Activated naive CD8-positive, alpha-beta T cell treated with anti-CD3 and anti-CD28 coated beads, Interleukin-2, amount 50 U/mL, for 24 hours (primary cell): ENCODE measurements around the gene GSDMA.
"Not testable (repeated sequence)": the region's sequence is repeated elsewhere in the genome, so short reads cannot be mapped to it uniquely, and the experiment has no call there.

Experiments
- ATAC-seq: fragments of 150-1000 bp; cut with Tn5 transposase; one replicate; pipeline ENCODE4 v1.10.0; 2021
- DNase-seq: peaks from one replicate; pipeline ENCODE4 v3.0.0; 2021
- H3K27ac Mint-ChIP-seq: one replicate; pipeline ENCODE4 v1.8.0; 2021; ENCODE audit warnings: mild to moderate bottlenecking, mixed read lengths
- H3K27me3 Mint-ChIP-seq: one replicate; pipeline ENCODE4 v1.8.0; 2021; ENCODE audit warnings: mixed read lengths
- H3K36me3 Mint-ChIP-seq: one replicate; pipeline ENCODE4 v1.8.0; 2021; ENCODE audit warnings: low read depth, mixed read lengths
- H3K4me1 Mint-ChIP-seq: one replicate; pipeline ENCODE4 v1.8.0; 2021; ENCODE audit warnings: mixed read lengths
- H3K4me3 Mint-ChIP-seq: one replicate; pipeline ENCODE4 v1.8.0; 2021; ENCODE audit warnings: mild to moderate bottlenecking, moderate library complexity, mixed read lengths
- H3K9me3 Mint-ChIP-seq: one replicate; pipeline ENCODE4 v1.8.0; 2021; ENCODE audit warnings: mixed read lengths

Gene GSDMA

DNA sequence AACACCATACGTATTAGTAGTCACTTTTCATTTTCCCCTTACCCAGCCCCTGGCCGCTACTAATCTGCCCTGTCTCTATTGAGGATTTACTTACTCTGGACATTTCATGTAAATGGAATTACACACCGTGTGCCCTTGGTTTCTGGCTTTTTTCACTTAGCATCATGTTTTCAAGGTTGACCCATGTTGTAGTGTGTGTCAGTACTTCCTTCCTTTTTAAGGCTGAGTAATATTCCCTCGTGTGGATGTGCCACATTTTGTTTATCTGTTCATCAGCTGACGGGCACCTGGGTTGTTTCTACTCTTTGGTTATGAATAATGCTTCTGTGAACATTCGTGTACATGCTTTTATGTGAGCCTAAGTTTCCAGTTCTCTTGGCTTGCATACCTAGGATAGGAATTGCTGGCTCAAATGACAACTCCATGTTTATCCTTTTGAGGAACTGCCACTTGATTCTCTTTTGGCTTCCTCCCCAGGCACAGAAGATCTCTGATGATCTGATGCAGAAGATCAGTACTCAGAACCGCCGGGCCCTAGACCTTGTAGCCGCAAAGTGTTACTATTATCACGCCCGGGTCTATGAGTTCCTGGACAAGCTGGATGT, 25.5 kb downstream of the GSDMA start:
- Mint-ChIP-seq H3K9me3 (no peaks in the 10 kb centered on the region), H3K36me3 (peaks cover 72% of the 10 kb centered on the region), H3K4me1 (peaks cover 6% of the 10 kb centered on the region), H3K27me3 (no peaks in the 10 kb centered on the region), H3K27ac (no peak overlapping the region), H3K4me3 (no peak overlapping the region)
- DNase-seq (no peak), ATAC-seq (no peak)

DNA sequence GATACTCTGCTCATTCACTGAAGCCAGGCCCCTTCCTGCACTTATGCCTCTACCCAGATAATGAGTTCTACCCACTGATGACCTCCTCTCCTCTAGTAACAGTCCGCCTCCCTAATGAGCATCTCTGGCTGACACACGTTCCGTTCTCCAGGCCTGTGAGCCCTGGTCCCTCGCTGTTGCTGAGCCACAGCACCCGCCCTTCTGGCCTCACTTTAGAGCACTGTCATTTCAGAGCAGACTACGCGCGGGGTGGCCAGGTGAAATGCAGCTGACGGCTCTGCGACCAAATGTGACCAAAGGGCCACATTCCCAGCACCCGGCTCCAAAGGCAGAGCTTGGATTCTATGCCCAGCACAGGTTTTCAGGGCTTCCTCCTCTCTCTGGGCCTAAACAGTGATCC, 31.6 kb downstream of the GSDMA start:
- Mint-ChIP-seq H3K27ac (no peak overlapping the region), H3K4me1 (peaks cover 4% of the 10 kb centered on the region), H3K27me3 (no peaks in the 10 kb centered on the region), H3K36me3 (peaks cover 59% of the 10 kb centered on the region), H3K9me3 (no peaks in the 10 kb centered on the region), H3K4me3 (no peak overlapping the region)
- DNase-seq = no peak
- ATAC-seq = no peak

DNA sequence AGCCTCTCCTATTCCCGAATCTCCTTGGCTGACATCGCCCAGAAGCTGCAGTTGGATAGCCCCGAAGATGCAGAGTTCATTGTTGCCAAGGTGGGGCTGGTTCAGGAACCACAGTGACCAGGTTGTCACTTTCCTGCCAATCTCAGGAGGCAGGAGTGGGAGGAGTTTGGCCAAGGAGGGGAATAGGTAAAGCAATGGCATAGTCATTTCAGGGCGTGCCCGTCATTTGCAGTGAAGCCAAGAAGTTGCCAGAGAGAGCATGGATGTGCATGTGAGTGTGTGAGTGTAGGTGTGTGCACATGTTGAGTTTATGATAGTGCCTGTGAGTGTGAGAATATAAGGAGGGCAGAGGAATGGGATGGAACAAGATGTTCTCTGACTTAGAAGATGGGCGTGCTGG, 32.6 kb downstream of the GSDMA start:
- H3K36me3 Mint-ChIP-seq = peaks cover 55% of the 10 kb centered on the region
- no peaks in the 10 kb centered on the region for H3K27me3 Mint-ChIP-seq
- peaks cover 5% of the 10 kb centered on the region for H3K4me1 Mint-ChIP-seq
- peak overlapping the region; percentile 4 for H3K27ac Mint-ChIP-seq
- ATAC-seq (no peak), DNase-seq (no peak)
- H3K4me3 Mint-ChIP-seq = no peak overlapping the region
- no peaks in the 10 kb centered on the region for H3K9me3 Mint-ChIP-seq

DNA sequence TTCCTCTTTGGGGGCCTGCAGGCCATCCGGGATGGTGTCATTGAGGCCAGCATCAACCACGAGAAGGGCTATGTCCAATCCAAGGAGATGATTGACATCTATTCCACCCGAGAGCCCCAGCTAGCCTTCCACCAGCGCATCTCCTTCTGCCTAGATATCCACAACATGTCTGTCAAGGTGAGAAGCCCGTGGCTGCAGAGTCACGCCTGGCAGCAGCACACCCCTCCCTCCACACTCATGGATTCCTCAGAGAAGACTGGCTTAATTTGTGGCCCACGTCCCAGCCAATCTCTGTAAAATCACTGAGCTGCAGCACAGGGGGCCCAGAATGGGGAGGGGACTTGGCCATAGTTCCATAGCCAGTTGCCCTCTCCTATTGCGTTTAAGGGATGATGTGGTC, 33.4 kb downstream of the GSDMA start:
- DNase-seq (no peak), ATAC-seq (no peak)
- Mint-ChIP-seq H3K4me1 (peaks cover 5% of the 10 kb centered on the region), H3K9me3 (no peaks in the 10 kb centered on the region), H3K36me3 (peaks cover 50% of the 10 kb centered on the region), H3K27ac (no peak overlapping the region), H3K4me3 (no peak overlapping the region), H3K27me3 (no peaks in the 10 kb centered on the region)

DNA sequence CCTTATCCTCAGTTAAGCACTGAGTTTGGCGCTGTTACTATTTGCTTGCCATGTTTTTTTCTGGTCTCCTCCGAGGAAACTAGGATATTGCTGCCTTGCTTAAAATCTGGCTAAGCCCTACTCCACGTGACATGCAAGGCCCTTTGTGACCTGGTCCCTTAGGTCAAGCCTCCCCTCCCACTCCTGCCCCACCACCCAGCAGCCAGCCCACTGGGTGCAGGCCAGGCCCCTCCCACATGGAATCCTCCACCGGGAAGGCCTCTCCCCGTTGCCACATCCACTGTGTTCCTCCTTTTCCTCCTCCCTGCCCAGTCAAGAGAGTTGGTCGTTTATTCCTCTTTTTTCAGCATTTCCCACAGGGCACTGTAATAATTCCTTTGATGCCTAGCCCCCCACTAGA, 34.0 kb downstream of the GSDMA start:
- Mint-ChIP-seq H3K4me3 (no peak overlapping the region), H3K9me3 (no peaks in the 10 kb centered on the region), H3K36me3 (peaks cover 47% of the 10 kb centered on the region), H3K4me1 (peaks cover 5% of the 10 kb centered on the region), H3K27me3 (no peaks in the 10 kb centered on the region), H3K27ac (no peak overlapping the region)
- ATAC-seq (no peak), DNase-seq (no peak)

DNA sequence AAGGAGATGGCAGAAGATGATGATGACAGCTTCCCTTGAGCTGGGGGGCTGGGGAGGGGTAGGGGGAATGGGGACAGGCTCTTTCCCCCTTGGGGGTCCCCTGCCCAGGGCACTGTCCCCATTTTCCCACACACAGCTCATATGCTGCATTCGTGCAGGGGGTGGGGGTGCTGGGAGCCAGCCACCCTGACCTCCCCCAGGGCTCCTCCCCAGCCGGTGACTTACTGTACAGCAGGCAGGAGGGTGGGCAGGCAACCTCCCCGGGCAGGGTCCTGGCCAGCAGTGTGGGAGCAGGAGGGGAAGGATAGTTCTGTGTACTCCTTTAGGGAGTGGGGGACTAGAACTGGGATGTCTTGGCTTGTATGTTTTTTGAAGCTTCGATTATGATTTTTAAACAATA, 34.7 kb downstream of the GSDMA start:
- Mint-ChIP-seq H3K27me3 (no peaks in the 10 kb centered on the region), H3K9me3 (no peaks in the 10 kb centered on the region), H3K4me3 (no peak overlapping the region), H3K4me1 (peaks cover 5% of the 10 kb centered on the region), H3K36me3 (peaks cover 44% of the 10 kb centered on the region), H3K27ac (no peak overlapping the region)
- DNase-seq (no peak), ATAC-seq (no peak)

DNA sequence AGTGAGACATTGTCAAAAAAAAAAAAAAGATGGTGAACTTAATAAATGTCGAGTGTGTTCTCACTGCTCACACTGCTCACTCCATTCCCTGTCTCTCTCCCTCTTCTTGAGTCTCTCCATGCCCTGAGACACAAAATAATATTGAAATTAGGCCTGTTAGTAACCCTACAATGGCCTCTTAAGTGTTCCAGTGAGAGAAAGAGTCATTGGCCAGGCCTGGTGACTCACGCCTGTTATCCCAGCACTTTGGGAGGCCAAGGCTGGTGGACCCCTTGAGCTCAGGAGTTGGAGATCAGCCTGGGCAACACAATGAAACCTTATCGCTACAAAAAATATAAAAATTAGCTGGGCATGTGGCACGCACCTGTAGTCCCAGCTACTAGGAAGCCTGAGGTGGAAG, 36.3 kb downstream of the GSDMA start:
- H3K27ac Mint-ChIP-seq = no peak overlapping the region
- peaks cover 30% of the 10 kb centered on the region for H3K36me3 Mint-ChIP-seq
- H3K27me3 Mint-ChIP-seq = no peaks in the 10 kb centered on the region
- H3K4me1 Mint-ChIP-seq = peaks cover 5% of the 10 kb centered on the region
- H3K9me3 Mint-ChIP-seq = no peaks in the 10 kb centered on the region
- ATAC-seq (no peak), DNase-seq (no peak)
- no peak overlapping the region for H3K4me3 Mint-ChIP-seq

DNA sequence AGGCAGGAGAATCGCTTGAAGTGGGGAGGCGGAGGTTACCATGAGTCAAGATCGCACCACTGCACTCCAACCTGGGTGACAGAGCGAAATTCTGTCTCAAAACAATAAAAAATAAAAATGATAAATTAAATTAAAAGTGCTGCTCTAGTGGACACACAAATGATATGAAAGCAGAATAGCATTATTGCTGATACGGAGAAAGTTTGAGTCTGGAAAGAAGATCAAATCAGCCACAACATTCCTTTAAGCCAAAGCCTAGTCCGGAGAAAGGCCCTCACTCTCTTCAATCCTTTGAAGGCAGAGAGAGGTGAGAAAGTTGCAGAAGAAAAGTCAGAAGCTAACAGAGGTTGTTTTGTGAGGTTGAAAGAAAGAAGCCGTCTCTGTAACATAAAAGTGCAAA, 37.4 kb downstream of the GSDMA start:
- no peak for DNase-seq
- H3K4me1 Mint-ChIP-seq = peaks cover 5% of the 10 kb centered on the region
- H3K36me3 Mint-ChIP-seq = peaks cover 21% of the 10 kb centered on the region
- ATAC-seq = no peak
- H3K9me3 Mint-ChIP-seq = no peaks in the 10 kb centered on the region
- no peak overlapping the region for H3K27ac Mint-ChIP-seq
- H3K4me3 Mint-ChIP-seq = no peak overlapping the region
- H3K27me3 Mint-ChIP-seq = no peaks in the 10 kb centered on the region

DNA sequence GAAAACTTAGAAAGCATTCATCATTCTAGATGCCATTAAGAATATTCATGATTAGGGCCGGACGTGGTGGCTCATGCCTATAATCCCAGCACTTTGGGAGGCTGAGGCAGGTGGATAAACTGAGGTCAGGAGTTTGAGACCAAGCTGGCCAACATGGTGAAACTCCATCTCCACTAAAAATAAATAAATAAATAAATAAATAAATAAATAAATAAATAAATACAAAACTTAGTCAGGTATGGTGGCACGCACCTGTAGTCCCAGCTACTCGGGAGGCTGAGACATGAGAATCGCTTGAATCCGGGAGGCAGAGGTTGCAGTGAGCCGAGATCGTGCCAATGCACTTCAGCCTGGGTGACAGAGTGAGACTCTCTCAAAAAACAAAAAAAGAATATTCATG, 38.5 kb downstream of the GSDMA start:
- DNase-seq, H3K4me1 Mint-ChIP-seq, H3K27ac Mint-ChIP-seq, H3K9me3 Mint-ChIP-seq, H3K27me3 Mint-ChIP-seq, ATAC-seq, H3K4me3 Mint-ChIP-seq: not testable (repeated sequence)
- peaks cover 12% of the 10 kb centered on the region for H3K36me3 Mint-ChIP-seq

DNA sequence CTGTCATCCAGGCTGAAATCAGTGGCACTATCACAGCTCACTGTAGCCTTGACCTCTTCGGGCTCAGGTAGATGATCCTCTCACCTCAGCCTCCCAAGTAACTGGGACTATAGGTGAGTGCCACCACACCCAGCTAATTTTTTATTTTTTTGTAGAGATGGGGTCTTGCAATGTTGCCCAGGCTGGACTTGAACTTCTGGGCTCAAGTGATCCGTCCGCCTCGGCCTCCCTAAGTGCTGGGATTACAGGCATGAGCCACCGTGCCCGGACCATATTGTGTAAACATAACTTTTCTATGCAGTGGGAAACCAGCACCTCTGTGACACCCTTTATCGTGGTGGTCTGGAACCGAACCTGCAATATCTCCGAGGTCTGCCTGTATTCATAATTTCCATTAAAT, 41.3 kb downstream of the GSDMA start:
- no peak overlapping the region for H3K27ac Mint-ChIP-seq
- no peak for ATAC-seq
- no peak for DNase-seq
- H3K4me3 Mint-ChIP-seq = no peak overlapping the region
- no peaks in the 10 kb centered on the region for H3K36me3 Mint-ChIP-seq
- no peaks in the 10 kb centered on the region for H3K9me3 Mint-ChIP-seq
- H3K4me1 Mint-ChIP-seq = peaks cover 4% of the 10 kb centered on the region
- H3K27me3 Mint-ChIP-seq = no peaks in the 10 kb centered on the region

DNA sequence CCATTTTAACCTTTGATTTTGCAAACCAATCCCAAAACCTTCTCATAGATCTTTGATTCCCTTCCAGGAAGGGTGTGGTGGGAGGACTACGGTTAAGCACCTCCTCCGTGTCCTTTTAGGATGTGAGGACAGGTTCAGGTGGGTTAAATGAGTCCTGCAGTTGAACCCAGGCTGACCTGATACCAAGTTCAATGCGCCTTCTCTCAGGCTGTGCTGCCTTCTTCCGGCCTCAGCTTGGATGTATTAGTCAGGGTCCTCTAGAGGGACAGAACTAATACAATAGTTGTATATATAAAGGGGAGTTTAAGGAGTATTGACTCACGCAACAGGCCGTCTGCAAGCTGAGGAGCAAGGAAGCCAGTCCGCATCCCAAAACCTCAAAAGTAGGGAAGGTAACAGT, 41.9 kb downstream of the GSDMA start:
- Mint-ChIP-seq H3K36me3 (no peaks in the 10 kb centered on the region), H3K4me3 (no peak overlapping the region), H3K4me1 (no peaks in the 10 kb centered on the region), H3K27me3 (no peaks in the 10 kb centered on the region), H3K27ac (no peak overlapping the region), H3K9me3 (no peaks in the 10 kb centered on the region)
- no peak for ATAC-seq
- DNase-seq = no peak

DNA sequence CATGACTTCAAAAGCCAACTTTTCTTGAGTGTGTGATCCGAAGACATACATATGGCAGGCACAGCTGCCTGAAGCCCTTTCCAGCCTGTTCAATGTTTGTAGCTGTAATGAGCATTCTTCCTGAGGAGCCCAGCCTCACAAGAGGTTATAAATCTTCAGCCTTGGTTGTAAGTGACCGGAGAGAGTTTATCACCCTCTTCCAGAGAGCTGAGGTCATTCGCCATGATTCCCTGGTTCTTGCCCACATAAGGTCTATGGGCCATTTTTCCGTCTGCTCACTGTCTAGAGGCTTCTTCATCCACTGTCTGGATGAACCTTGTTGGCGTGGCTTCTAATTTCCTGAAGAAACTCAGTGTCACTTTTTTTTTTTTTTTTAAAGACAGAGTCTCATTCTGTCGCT, 42.7 kb downstream of the GSDMA start:
- H3K9me3 Mint-ChIP-seq = no peaks in the 10 kb centered on the region
- no peaks in the 10 kb centered on the region for H3K27me3 Mint-ChIP-seq
- H3K4me3 Mint-ChIP-seq = no peak overlapping the region
- peaks cover 6% of the 10 kb centered on the region for H3K4me1 Mint-ChIP-seq
- H3K36me3 Mint-ChIP-seq = no peaks in the 10 kb centered on the region
- no peak for DNase-seq
- no peak for ATAC-seq
- H3K27ac Mint-ChIP-seq = no peak overlapping the region

DNA sequence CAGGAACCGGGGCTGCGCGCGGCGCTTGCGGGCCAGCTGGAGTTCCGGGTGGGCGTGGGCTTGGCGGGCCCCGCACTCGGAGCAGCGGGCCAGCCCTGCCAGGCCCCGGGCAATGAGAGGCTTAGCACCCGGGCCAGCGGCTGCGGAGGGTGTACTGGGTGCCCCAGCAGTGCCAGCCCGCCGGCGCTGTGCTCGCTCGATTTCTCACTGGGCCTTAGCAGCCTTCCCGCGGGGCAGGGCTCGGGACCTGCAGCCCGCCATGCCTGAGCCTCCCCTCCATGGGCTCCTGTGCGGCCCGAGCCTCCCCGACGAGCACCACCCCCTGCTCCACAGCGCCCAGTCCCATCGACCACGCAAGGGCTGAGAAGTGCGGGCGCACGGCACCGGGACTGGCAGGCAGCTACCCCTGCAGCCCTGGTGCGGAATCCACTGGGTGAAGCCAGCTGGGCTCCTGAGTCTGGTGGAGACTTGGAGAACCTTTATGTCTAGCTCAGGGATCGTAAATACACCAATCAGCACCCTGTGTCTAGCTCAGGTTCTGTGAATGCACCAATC, 48.2 kb downstream of the GSDMA start:
- H3K27ac Mint-ChIP-seq, ATAC-seq, H3K27me3 Mint-ChIP-seq, H3K4me3 Mint-ChIP-seq, H3K4me1 Mint-ChIP-seq, H3K9me3 Mint-ChIP-seq, H3K36me3 Mint-ChIP-seq, DNase-seq: not testable (repeated sequence)

DNA sequence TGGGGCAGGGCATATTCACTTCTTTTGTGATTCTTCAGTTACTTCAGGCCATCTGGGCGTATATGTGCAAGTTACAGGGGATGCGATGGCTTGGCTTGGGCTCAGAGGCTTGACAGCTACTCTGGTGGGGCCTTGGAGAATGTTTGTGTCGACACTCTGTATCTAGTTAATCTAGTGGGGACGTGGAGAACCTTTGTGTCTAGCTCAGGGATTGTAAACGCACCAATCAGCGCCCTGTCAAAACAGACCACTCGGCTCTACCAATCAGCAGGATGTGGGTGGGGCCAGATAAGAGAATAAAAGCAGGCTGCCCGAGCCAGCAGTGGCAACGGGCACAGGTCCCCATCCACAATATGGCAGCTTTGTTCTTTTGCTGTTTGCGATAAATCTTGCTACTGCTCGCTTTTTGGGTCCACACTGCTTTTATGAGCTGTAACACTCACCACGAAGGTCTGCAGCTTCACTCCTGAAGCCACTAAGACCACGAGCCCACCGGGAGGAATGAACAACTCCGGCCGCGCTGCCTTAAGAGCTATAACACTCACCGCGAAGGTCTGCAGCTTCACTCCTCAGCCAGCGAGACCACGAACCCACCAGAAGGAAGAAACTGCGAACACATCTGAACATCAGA, 49.3 kb downstream of the GSDMA start:
- DNase-seq, H3K4me1 Mint-ChIP-seq, H3K27me3 Mint-ChIP-seq, H3K27ac Mint-ChIP-seq, H3K36me3 Mint-ChIP-seq, H3K4me3 Mint-ChIP-seq, H3K9me3 Mint-ChIP-seq, ATAC-seq: not testable (repeated sequence)

DNA sequence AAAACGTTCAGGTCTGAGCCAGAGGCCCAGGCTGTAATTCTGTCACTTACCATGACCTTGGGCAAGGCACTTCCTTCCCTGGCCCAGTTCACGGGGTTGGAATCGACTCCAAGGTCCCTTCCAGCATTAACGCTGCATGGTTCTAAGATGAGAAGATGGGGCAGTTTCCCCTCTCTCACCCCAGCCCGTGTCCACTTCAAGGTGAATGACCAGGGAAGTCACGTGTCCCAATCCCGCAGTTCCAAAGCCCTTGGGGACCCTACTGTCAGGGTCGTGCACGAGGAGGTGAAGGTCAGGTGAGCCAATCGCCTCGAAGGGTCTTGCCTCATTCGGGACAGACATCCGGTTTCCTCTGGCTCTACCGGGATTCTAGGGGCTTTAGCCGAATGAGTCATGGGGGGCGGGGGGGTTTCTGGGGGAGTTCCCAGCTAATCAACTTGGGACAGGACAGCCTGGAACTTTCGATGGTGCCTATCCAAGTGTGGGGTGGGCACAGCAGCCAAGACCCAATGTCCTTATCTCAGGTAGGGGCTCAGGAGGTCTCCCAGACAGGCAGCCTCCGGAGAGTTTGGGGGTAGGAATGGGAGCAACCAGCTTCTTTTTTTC, 51.7 kb downstream of the GSDMA start:
- no peak overlapping the region for H3K4me3 Mint-ChIP-seq
- H3K27me3 Mint-ChIP-seq = peaks cover 1% of the 10 kb centered on the region
- H3K27ac Mint-ChIP-seq = no peak overlapping the region
- no peaks in the 10 kb centered on the region for H3K36me3 Mint-ChIP-seq
- DNase-seq (no peak), ATAC-seq (no peak)
- H3K9me3 Mint-ChIP-seq = no peaks in the 10 kb centered on the region
- H3K4me1 Mint-ChIP-seq = peaks cover 6% of the 10 kb centered on the region
